ENCODE measurements around the gene KRT32.
"Not testable (repeated sequence)": the region's sequence is repeated elsewhere in the genome, so short reads cannot be mapped to it uniquely, and the experiment has no call there.

Gene KRT32

DNA sequence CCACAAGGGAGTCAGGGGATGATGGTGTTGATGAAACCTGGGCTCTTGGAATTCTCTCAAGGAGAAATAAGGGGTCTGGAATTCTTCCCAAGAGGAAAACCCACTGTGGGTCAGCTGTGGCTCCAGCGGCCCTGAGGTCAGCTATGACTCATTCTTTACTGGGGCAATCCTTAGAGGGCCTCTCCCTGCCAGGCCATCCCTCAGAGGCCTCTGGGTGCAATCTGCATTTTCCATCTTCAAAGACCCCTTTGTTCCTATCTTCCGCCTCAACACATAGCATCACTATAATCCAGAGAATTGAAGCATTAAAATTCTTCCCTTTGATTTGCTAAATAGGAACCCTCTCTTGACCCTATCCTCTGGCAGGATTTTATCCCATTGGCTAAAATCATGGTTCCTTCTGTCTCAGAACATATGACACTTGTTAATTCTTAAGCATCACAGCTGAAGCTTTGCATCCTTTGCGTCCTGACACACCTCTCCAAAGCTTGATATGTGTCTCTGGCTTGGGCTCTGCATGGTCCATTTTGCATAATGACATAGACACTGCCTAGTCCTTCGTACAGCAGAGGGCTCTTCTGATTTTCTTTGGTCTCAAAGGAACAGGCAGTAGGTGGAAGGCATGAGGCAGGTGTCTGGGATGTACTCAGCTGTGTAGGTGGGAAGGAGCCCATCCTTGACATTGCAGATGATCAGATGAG lies 38.4 kb downstream of the KRT32 start:
- DNase-seq (ENCODE audit: low read depth): no peak

DNA sequence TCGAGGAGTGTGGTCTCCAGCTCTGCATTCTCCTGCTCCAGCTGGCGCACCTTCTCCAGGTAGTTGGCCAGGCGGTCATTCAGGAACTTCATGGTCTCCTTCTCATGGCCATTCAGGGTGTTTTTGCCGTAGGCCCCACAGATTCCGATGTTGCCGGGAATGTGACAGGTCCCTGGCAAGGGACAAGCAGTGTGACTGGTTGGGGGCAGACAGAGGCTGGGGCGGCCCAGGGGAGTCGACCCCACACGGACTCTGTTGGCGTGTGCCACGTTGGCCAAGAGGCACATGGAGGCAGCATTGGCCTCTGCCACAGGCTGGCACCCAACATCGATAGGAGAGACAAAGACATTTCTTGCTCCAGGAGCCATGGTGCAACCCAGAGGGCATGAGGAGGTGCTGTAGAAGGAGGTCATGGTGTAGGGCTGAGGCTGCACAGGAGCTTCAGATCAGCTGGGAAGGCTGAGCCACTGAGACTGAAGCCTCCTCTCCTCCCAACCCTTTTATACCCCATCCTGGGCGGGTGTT lies 43.0 kb downstream of the KRT32 start, which contains the start of gene KRT37:
TSS of gene KRT37 (minus strand) at position 475 of the 525 bp plus-strand sequence. CDS start at position 413, 62 bp downstream.
- DNase-seq (ENCODE audit: low read depth): no peak

DNA sequence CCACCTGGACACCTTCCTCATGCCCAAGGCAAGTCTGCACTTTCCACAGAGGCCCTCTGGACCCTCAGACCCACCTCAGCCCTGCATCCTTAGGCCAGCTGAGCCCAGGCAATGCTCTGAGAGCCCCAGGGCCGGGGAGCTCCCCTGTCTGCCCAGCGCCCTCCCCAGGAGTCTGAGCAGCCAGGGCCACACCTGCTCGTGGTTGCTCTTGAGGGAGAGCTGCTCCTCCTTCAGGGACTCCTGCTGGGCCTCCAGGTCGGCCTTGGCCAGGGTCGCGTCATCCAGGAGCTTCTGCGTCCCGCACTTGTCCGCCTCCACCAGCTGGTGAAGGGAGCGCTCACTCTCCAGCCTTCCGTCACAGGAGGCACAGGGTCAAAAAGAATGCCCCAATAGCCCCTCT lies 44.6 kb downstream of the KRT32 start:
- DNase-seq (ENCODE audit: low read depth): not testable (repeated sequence)

DNA sequence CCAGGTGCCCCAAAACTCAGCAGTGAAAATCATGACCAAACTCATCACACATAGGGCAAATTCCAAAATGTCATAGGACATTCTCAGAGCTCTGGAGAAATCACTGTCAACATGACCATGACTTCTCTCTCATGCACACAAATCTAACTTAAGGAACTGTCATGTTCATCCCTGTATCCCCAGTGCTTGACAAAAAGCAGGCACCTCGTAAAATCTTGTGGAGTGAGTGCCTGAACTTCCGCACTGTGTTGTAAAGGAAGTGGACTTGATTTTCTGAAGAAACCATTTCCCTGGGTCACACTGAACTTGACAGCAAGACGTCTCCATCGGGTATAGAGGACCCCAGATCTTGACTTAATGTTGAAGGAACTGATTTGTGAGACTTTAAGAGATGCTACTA lies 45.6 kb downstream of the KRT32 start:
- no peak for DNase-seq (ENCODE audit: low read depth)

DNA sequence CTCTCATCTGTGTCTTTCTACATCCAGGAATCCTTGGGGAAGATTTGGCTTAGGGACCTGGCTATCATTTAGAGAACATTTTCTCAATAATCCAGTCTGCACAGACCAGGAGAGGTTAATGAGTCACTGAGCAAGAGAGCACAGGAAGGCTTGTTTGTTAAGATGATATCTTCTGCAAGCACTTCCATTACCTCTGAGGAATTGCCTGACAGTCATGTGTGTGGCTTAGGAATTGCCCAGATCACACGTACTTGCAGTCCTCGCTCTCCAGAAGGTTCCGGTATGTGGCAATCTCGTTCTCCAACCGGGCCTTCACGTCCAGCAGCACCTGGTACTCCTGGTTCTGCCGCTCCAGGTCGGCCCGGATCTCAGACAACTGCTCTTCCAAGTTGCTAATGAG lies 46.1 kb downstream of the KRT32 start:
- DNase-seq (ENCODE audit: low read depth): no peak

DNA sequence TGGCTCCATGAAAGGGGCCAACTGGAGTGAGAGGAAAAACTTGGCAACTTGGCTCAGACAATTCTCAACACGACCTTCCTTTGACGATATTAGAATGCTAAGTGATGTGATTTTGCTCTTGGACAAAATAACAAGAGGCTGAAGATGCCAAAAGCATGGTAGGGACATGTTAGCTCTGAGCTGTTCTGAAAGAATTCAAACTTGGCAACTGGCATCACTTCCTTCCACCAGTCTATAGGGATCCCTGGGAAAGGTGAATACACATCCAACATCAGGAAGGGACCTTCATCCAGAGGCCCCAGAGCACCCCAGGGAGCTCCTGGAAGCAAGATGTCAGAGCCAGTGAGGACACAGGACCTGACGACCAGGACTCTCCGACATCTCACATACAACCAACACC lies 47.1 kb downstream of the KRT32 start:
- DNase-seq (ENCODE audit: low read depth): no peak

DNA sequence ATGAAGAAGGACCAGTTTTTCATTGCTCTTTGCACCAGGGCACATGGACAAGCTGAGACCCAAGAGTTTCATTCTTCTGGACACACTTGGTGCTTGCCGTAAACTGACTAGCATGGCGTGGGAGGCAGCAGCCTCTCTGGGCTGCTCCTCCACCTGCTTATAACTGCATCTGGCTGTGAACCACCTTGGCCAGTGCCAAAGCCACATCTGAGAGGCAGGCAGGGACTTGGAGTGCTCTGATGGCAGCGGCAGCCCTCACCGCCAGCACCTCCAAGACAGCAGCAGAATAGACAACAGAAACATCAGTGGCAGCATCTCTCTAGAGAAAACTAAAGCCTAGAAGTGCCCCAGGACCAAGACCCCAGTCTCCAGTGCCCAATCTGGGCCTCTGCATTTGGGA lies 47.5 kb downstream of the KRT32 start:
- no peak for DNase-seq (ENCODE audit: low read depth)

DNA sequence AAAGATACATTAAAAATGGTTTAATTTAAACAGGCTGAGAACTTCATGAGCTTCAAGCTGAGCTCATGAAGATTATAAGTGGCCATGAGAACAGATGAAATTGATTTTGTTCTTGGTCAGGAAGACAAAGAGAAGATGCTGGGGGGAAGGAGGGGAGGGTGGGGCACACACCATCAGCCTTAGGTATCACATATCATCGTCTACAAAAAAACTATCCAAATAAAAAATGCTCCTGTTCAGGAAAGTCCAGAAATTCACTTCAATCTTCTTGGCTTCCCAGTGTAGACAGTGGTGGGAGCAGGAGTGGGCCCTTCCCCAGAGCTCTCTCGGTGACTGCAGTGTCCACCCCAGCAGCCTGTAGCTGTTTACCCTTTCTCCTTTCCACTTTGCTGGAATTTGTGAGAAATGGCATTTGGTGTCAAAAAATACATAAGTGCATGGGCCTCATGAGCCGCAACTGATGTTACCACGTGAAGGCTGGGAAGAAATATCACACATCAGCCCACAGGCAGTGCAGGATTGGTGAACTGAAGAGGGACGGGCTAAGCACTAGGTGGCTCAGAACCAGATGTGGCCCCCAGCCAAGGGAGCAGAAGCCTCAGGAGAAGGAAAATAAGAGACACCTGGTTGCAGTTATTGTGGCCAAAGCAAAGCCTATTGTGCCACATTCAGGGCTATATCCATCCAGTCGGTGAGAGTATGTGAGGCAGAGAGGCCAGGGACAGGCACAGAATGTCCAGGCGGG lies 48.9 kb downstream of the KRT32 start:
- no peak for DNase-seq (ENCODE audit: low read depth)

DNA sequence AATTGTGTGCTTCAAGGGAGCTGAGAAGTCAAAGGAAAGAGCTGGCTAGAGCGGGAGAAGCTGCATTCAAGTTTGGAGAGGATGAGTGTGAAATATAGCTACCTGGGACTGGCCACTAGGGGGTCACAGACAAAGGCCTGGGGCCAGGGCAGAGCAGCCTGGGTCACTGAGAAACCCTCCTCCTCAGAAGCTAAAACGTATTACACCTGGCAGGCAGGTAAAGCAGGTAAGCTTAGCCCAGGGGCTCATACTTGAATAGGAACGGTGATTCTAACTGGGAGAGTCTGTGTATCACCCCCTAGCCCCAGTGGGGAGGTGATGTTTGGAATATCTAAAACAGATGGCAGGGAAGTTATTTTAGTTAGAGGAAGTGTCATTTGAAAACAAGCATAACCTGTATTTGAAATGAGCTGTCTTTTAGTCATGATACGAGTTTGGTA lies 49.6 kb downstream of the KRT32 start:
- no peak for DNase-seq (ENCODE audit: low read depth)

DNA sequence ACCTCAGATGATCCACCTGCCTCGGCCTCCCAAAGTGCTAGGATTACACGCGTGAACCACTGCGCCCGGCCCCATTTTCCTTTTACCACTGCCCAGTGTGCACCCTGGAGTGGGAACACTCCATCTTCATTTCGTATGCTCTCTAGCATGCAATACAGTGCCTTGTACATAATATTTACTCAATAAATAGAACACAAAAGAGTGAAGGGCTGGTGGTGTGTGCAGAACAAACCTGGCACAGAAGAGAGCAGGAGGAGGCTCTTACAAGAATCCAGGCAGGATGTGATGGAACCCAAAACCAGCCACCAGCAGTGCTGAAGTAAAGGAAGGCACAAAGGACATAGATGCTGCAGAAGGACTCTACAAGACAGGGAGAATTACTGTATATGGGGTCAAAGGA lies 50.1 kb downstream of the KRT32 start:
- no peak for DNase-seq (ENCODE audit: low read depth)

DNA sequence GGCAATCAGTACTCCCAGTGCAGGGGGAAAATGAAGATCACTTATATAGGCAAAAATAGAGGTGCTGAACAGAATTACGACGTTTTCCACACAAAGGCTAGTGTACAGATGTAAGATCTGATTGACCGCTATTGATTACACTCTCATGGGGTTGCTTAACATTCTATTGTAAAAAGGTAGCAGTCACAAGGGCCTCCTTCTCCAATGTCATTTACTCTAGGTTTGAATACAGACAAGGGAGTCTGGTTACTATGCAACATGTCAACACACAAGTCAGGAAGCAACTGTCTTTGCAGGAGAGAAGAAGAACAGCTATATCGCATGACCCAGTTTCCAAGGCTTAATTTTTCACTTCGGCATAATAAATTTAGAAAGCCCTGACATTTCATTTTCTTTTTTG lies 50.7 kb downstream of the KRT32 start:
- DNase-seq (ENCODE audit: low read depth): no peak

DNA sequence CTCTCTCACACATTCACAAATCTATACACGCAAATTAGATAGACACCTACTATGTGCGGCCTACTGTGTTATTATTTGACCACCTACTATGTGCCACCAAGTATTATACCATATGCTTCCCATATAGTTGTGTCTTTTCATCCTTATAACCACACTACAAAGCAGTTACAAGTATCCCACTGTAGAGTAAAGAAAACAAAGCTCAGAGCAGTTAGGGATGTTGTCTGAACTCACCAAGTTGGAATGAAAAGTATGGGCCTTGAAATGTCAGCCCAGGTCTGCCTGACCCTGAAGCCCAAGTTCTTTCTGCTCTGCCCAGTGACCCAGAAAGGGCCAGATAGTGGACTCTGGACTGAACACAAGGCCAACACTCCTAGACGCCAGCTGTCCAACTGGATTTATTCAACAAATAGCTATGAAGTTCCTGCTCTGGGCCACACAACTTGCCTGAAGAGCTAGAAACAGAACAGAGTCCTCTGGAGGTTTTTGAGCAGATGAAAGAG lies 51.3 kb downstream of the KRT32 start:
- no peak for DNase-seq (ENCODE audit: low read depth)

DNA sequence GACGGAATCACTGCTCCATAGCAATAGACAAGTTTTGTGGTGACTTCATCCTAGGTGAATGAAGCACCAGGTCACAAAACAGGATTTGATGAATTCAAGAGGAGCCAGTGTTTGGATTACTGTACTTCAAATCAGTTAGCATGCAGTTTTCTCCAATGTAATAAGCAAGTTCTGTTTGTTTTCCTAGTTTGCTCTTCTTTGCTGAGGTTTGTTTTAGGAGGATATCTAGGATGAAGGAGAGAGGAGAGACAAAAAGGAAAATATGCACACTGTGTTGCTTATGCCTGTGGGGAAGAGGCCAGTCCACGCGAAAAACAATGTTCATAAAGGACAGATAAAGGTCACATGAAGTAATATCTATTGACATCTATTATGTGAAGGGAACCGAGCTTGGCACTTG lies 51.8 kb downstream of the KRT32 start:
- no peak for DNase-seq (ENCODE audit: low read depth)

DNA sequence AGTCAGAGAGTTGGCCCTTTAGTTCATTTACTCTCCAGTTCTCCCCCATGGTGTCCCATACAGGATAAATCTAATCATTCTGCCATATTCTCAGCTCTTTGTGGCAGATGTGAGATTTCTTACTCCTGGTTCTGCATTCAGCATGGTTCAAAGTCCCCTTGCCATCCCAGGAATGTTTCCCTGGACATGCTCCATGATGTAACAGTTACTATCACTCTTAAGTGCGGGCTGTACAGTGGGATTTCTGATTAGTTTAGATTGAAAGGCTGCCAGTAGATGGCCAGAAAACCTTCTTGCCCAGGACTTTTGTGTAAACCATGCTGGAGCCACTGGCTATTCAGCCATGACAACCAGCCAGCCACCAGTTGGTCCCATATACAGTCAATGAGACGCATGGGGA lies 53.2 kb downstream of the KRT32 start:
- DNase-seq (ENCODE audit: low read depth): no peak

DNA sequence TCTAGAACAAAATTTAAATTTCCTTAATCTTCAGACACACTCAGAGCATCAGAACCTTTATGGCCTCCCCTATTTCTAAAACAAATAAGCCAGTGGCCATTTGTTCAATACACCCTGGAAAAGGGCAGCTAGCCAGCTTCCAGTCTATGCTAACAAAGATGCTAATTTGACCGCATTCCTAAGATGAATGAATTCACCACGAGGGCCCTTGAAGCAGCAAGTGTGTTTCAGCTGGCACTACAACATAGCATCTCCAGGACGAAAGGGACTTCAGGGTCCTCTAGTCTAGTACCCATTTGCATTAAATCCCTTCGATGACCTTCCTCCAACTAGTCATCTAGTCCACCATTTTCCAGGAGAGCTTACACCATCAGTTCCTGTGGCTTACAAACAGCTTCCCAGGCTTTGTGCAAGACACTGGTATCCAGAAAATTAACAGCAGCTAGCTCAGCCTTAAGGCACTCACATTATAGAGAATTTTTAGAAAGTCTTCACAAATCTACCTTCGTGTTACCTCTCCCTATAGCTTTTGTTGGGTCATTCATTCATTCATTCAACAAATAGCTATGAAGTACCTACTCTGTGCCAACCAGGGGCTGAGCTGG lies 53.7 kb downstream of the KRT32 start:
- DNase-seq (ENCODE audit: low read depth): no peak

DNA sequence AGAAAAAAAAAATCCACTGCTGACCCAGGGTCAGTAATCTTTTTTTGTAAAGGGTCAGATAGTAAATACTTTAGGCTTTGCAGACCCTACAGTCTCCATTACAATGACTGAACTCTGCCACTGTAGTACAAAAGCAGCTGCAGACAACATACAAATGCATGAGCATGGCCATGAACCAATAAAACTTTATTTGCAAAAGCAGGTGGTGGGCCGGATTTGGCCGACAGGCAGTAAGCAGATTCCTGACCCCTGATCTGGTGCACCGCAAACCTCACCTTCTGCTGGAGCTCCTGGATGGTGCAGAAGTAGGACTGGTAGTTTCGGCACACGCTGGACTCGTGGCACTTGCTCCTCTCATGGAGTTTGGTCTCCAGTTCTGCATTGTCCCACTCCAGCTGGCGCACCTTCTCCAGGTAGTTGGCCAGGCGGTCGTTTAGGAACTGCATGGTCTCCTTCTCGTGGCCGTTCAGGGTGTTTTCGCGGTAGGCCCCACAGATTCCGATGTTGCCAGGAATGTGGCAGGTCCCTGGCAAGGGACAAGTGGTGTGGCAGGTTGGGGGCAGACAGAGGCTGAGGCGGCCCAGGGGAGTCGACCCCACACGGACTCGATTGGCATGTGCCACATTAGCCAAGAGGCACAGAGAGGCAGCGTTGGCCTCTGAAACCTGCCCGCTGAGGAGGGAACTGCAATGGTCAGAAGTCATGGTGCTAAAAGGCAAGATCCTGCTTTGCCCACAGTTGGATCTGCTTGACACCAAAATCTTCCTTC lies 55.9 kb downstream of the KRT32 start:
- DNase-seq (ENCODE audit: low read depth): no peak
